Activated CD4-positive, alpha-beta T cell treated with anti-CD3 and anti-CD28 coated beads for 4 hours (primary cell): ENCODE measurements around the gene PODNL1.

Experiments
- DNase-seq, 2 donors: peaks; one replicate each; pipeline ENCODE4 v3.0.0-alpha.2; 2020

Gene PODNL1

GRCh38 chr19:13887517-13887916 lies 50.7 kb downstream of the PODNL1 start:
- DNase-seq: no peak

DNA sequence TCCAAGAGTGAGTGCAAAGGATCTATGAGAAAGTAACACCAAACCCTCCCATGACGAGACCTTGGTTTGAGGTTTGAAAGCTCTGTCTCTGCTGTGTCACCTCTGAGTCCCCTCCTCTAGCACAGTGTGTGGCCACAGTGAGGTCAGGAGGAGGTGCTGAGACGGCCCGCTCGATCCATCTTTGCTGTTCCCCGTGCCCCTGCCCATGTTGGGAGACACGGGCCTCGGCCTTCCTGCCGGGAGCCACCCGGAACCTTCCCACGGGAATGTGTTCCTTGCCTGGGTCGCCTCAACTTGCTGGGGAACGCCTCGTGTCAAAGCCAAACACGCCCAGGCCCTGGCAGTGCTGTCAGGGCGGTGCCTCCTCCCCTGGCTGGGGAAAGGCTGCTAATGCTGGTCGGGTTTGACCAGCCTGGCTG lies 51.2 kb downstream of the PODNL1 start:
- DNase-seq: no peak

DNA sequence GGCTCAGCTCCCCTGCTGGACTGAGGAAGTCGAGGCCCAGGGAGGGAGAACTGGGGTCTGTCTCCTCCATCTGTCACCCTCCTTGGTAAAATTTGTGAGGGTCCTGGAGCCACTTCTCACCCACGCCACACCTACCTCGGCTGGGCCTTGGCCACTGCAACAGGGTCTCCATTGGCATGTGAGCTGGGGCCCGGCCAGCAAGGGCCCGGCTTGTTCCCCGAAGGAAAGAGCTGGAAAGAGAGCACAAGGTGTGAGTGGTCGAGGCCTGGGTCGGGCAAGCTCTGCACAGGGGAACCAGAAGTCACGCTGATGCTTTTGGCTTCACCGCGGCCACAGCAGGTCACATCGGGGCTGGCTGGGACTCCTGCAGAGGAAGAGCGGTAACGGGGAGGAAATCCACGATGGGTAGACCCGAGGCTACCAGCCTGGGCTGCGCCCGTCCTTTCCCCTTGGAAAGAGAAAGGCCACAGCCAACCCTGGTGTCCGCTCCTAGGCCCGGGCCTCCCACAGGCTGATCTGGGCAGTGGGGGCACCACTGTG lies 52.3 kb downstream of the PODNL1 start:
- DNase-seq: no peak

GRCh38 chr19:13884726-13885591 lies 53.3 kb downstream of the PODNL1 start:
- DNase-seq: no peak

GRCh38 chr19:13883516-13884064 lies 54.6 kb downstream of the PODNL1 start:
- DNase-seq: no peak

- no peak for DNase-seq
Measured at GRCh38 chr19:13882836-13883235, 55.4 kb downstream of the PODNL1 start.

- DNase-seq: no peak
Measured at GRCh38 chr19:13882419-13882795, 55.8 kb downstream of the PODNL1 start.

- DNase-seq: peak; percentile 38
Measured at GRCh38 chr19:13881692-13882418, 56.4 kb downstream of the PODNL1 start.

DNA sequence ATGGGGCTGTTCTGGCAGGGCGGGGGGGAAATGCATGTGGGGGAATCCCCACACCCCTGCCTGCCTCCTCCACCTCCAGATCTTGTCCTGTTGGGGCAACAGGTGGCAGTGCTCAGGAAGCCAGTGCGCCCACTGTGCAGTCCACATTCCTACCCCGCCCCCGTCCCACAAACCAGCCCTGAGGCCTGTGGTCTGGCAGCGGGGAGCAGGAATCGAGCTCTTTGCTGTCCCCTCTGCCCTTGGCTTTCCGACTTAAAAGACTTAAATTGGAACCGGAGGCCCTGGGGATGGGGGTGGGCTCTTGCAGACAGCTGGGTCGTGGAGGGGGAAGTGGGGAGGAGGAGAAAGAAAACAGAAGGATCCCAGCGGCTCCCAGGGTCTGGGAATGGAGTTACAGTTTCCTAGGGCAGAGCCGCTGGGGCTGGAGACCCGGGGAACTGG lies 56.9 kb downstream of the PODNL1 start:
- DNase-seq: peak in 1 of 2 donors; percentile 40
